Kidney tubule cell (primary cell): ENCODE results near the gene VPS29.
"Not testable (repeated sequence)": the region's sequence is repeated elsewhere in the genome, so short reads cannot be mapped to it uniquely, and the experiment has no call there.

Source experiments
- DNase-seq: peaks from one replicate; pipeline ENCODE4 v3.0.0-alpha.2; 2018; ENCODE audit warnings: low spot score

Gene VPS29

DNA sequence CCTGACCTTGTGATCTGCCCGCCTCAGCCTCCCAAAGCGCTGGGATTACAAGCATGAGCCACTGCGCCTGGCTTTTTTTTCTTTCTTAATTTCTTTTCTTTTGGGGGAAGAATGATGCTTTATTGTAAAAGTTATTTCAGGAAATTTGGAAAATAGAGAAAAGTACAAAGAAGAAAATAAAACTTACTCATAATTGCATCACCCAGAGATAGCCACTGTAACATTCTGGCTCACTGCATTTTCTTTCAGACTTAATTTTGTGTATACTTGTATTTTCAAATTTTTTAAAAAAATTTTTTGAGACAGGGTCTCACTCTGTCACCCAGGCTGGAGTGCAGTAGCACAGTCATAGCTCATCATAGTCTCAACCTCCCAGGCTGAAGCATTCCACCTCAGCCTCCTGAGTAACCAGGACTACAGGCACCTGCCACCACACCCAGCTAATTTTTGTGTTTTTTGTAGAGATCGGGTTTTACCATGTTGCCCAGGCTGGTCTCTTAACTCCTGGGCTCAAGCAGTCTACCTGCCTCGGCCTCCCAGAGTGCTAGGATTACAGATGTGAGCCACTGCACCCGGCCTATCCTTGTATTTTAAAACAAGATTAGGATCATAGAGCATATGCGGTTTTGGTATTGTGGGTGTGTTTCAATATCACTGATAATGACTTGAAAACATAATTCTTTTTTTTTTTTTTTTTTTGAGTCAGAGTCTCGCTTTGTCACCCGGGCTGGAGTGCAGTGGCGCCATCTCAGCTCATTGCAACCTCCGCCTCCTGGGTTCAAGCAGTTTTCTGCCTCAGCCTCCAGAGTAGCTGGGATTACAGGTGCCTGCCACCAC, 19.2 kb upstream of the VPS29 start:
- not testable (repeated sequence) for DNase-seq

- DNase-seq: not testable (repeated sequence)
Observed at GRCh38 chr12:110518014-110518413, 16.1 kb upstream of the VPS29 start.

DNA sequence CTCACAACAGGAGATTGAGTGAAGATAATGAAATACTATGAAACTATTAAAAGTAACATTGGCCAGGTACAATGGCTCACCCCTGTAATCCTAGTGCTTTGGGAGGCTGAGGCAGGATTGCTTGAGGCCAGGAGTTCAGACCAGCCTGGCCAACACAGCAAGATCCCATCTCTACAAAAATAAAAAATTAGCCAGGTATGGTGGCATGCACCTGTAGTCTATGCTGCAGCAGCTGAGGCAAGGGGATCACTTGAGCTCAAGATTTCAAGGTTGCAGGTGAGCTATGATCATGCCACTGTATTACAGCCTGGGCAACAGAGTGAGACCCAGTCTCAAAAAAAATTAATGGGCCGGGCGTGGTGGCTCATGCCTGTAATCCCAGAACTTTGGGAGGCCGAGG, 15.1 kb upstream of the VPS29 start:
- DNase-seq: no peak

- no peak for DNase-seq
Observed at GRCh38 chr12:110514363-110514762, 12.5 kb upstream of the VPS29 start.

- no peak for DNase-seq
Observed at GRCh38 chr12:110513842-110514241, 11.9 kb upstream of the VPS29 start.

- DNase-seq: no peak
Observed at GRCh38 chr12:110508071-110508586, 6.2 kb upstream of the VPS29 start.

DNA sequence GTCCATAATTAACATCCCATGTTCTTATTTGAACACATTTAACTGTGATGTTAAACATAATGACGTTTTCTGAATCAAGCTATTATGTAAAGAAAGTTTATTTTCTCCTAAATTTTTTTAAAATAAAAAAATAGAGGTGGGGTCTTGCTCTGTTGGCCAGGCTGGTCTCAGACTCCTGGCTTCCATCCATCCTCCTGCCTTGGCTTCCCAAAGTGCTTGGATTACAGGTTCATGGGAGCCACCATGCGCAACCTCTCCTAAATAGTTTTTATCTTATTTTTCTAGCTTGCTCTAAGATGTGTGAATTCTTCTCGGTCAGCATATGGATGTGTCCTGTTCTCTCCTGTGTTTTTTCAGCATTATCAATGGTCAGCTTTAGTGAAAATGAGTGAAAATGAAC, 3.4 kb upstream of the VPS29 start:
- DNase-seq: no peak

DNA sequence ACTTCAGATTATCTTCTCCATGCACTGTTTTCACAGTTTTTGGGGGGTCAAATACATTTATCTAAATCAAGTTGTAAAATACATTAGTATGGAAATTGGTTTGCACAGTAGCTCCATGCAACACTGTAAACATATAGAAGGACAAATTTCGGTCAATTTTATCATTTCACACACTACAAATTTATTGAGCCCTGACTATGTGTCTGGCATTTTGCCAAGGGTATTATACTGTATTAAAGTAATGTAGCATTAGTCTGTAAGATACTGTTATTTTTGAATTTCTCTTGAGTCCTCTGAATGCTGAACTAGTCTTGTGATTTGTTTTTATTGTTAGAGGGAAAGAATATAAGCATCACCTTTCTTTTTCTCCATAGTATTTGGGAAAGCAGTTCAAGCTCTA, 1.5 kb upstream of the VPS29 start:
- DNase-seq: no peak

DNA sequence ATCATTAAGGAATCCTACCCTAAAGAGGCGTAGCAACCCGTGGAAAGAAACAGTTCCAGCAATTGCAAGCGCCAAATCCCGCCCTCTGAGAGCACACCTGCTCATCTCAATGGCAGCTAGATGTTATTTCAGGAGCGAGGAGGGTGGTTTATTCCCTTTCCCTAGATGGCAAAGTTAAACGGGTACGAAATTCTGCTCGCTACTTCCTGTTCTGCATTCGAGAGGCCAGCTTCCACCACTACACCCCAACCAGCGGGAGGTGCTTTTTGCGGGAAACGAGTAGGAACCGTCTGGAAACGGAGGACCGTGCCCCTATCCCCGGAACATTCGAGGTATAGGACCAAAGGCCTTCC, 536 bp downstream of the VPS29 start:
- peak; percentile 78 for DNase-seq

DNA sequence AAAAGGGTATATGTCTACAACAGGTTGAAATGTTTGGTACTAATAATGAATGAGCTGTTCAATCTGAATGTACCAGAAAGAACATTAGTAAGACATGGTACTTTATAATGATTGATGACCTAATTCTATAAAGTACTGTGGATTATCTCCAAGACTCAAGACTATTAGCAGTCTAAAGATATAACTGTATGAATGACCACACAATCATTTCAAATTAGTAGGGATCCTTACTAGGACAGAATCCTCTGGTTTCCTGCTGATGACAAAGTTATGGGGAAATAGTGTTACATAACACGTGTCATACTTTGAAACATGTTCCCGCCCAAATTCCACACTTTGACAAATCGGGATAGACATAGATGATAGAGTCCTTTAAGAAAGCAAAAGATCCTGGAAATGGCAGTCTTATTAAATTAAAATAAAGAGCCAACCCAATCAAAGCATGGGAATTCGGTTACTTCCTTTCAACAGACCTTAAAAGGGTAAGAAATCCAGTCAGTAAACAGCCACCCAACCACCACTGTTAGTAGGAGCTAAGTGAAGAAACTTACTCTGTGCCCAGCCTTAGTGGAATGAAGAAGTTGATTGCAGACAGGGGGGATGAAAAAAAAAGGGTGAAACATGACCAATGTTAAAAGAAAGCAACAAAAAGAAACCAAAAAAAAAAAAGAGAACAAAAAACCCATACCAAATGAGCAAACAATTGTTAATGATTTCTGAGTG, 2.8 kb downstream of the VPS29 start:
- DNase-seq: peak; percentile 41

- DNase-seq: no peak
Observed at GRCh38 chr12:110475426-110475825, 26.5 kb downstream of the VPS29 start.

- peak; percentile 99 for DNase-seq
Observed at GRCh38 chr12:110468214-110469048, 33.5 kb downstream of the VPS29 start, which contains the start of the genes FAM216A and GPN3. Gene FAM216A (plus strand): TSS chr12:110468845. CDS start chr12:110468876, 31 bp downstream. Gene GPN3 (minus strand): TSS chr12:110468257. CDS start chr12:110468203, 54 bp downstream.

GRCh38 chr12:110467847-110468213, 34.1 kb downstream of the VPS29 start:
- DNase-seq: no peak

DNA sequence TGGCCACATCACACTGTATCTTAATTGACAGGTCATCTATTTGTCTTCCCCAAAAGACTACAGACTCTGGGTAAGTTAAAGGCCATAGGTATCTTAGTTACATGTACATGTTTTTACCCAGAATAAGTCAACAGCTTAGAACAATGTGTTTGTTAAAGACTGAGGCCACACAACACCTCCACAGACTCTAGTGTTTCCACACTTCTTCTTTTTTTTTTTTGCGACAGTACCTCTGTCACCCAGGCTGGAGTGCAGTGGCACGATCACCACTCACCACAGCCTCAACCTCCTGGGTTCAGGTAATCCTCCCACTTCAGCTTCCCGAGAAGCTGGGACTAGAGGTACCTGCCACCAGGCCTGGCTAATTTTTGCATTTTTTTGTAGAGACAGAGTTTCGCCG, 35.1 kb downstream of the VPS29 start:
- no peak for DNase-seq

DNA sequence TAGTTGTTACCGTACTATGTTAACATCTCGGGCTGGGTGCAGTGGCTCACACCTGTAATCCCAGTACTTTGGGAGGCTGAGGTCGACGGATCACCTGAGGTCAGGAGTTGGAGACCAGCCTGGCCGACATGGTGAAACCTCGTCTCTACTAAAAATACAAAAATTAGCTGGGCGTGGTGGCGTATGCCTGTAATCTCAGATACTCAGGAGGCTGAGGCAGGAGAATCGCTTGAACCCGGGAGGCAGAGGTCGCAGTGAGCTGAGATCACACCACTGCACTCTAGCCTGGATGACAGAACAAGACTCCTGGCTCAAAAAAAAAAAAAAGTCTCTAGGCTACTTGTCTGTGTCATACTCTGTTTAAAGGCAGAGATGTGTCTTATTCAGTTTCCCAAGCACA, 36.1 kb downstream of the VPS29 start:
- not testable (repeated sequence) for DNase-seq

- no peak for DNase-seq
Observed at GRCh38 chr12:110465024-110465423, 36.9 kb downstream of the VPS29 start.

DNA sequence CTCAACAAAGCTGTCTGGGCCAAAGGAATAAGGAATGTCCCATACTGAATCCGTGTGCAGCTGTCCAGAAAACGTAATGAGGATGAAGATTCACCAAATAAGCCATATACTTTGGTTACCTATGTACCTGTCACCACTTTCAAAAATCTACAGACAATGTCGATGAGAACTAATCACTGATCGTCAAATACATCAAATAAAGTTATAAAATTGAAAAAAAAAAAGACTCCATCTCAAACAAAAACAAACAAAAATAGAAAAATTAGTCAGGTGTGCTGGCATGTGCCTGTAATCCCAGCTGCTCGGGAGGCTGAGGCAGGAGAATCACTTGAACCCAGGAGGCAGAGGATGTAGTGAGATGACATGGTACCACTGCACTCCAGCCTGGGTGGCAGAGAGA, 40.7 kb downstream of the VPS29 start:
- not testable (repeated sequence) for DNase-seq

GRCh38 chr12:110458756-110459155, 43.2 kb downstream of the VPS29 start:
- no peak for DNase-seq

- DNase-seq: no peak
Observed at GRCh38 chr12:110453569-110454296, 48.2 kb downstream of the VPS29 start.

GRCh38 chr12:110451263-110451662, 50.6 kb downstream of the VPS29 start:
- no peak for DNase-seq

DNA sequence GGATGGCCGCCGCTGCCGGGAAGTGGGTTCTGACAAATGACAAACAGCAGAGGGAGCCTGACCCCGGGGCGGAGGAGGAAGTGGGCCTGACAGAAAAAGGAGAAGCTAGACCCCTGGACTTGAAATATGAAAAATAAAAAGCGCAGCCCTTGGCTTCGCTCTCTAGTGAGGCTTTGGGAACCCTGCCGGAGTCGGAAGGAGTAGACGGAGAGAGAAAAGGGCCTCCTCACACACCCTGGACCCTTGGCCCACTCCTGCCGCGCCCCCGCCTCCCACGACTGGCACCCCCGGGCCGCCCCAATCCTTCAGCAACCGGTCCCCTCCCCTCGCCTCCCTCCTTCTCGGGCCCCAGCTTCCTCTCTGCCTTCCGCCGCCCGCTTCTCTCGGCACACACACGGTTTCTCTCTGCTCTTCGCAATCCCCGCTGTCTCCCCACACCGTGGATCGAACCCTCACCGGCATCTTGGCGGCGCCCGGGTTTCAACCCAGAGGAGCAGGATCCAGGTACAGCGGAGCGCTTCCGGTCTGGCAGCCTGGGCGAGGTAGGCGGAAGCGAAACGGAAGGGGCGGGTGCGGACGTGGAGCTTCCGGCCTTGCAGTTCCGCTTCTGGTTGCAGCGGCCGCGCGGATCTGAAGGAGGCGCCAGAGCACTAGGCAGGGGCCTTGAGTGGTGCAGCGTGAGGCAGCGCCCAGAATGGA, 52.0 kb downstream of the VPS29 start, which contains the start of gene ARPC3:
Gene ARPC3, minus strand, starts transcription at position 539 of the 699 bp plus-strand sequence. Its CDS starts 77 bp downstream, at position 462.
- DNase-seq: peak; percentile 97
